ENCODE measurements around the gene IL20.

Gene IL20

GRCh38 chr1:206864939-206865671 is at the start of gene IL20:
TSS of gene IL20 (plus strand) at chr1:206865623. CDS start at chr1:206865853, 230 bp downstream.
- DNase-seq (ENCODE audit: low read depth, low spot score), result peak; percentile 66
- H3K27ac ChIP-seq, result peak within 1 kb of the TSS; percentile 34

GRCh38 chr1:206816390-206817287 is 48.8 kb upstream of the IL20 start:
- no peak for DNase-seq (ENCODE audit: low read depth, low spot score)
- H3K27ac ChIP-seq, result no peak overlapping the region

GRCh38 chr1:206821493-206821892 is 43.9 kb upstream of the IL20 start:
- no peak for DNase-seq (ENCODE audit: low read depth, low spot score)
- no peak overlapping the region for H3K27ac ChIP-seq

GRCh38 chr1:206823727-206824126 is 41.7 kb upstream of the IL20 start:
- no peak overlapping the region for H3K27ac ChIP-seq
- no peak for DNase-seq (ENCODE audit: low read depth, low spot score)

GRCh38 chr1:206824331-206824730 is 41.1 kb upstream of the IL20 start:
- no peak for DNase-seq (ENCODE audit: low read depth, low spot score)
- no peak overlapping the region for H3K27ac ChIP-seq

GRCh38 chr1:206826394-206826793 is 39.0 kb upstream of the IL20 start:
- no peak overlapping the region for H3K27ac ChIP-seq
- DNase-seq (ENCODE audit: low read depth, low spot score), result peak; percentile 36

- DNase-seq (ENCODE audit: low read depth, low spot score), result no peak
- H3K27ac ChIP-seq, result no peak overlapping the region
These were observed 37.4 kb upstream of the IL20 start for GRCh38 chr1:206828061-206828460.

- H3K27ac ChIP-seq, result no peak overlapping the region
- no peak for DNase-seq (ENCODE audit: low read depth, low spot score)
These were observed 36.7 kb upstream of the IL20 start for GRCh38 chr1:206828765-206829164.

- DNase-seq (ENCODE audit: low read depth, low spot score), result no peak
- no peak overlapping the region for H3K27ac ChIP-seq
These were observed 36.1 kb upstream of the IL20 start for GRCh38 chr1:206829282-206829681.

GRCh38 chr1:206829875-206830274 is 35.5 kb upstream of the IL20 start:
- no peak overlapping the region for H3K27ac ChIP-seq
- no peak for DNase-seq (ENCODE audit: low read depth, low spot score)

GRCh38 chr1:206831650-206832049 is 33.8 kb upstream of the IL20 start:
- H3K27ac ChIP-seq, result no peak overlapping the region

GRCh38 chr1:206832352-206832880 is 33.0 kb upstream of the IL20 start:
- H3K27ac ChIP-seq, result no peak overlapping the region
- no peak for DNase-seq (ENCODE audit: low read depth, low spot score)

More at GRCh38 chr1:206831650-206832049, 33.8 kb upstream of the IL20 start:
- no peak for DNase-seq (ENCODE audit: low read depth, low spot score)

GRCh38 chr1:206833106-206833680 is 32.2 kb upstream of the IL20 start:
- no peak for DNase-seq (ENCODE audit: low read depth, low spot score)
- H3K27ac ChIP-seq, result no peak overlapping the region

- no peak for DNase-seq (ENCODE audit: low read depth, low spot score)
- no peak overlapping the region for H3K27ac ChIP-seq
These were observed 31.6 kb upstream of the IL20 start for GRCh38 chr1:206833801-206834200.

- no peak overlapping the region for H3K27ac ChIP-seq
- no peak for DNase-seq (ENCODE audit: low read depth, low spot score)
These were observed 31.2 kb upstream of the IL20 start for GRCh38 chr1:206834217-206834616.

- H3K27ac ChIP-seq, result no peak overlapping the region
- DNase-seq (ENCODE audit: low read depth, low spot score), result no peak
These were observed 30.7 kb upstream of the IL20 start for GRCh38 chr1:206834711-206835110.

GRCh38 chr1:206835186-206835585 is 30.2 kb upstream of the IL20 start:
- DNase-seq (ENCODE audit: low read depth, low spot score), result no peak
- H3K27ac ChIP-seq, result no peak overlapping the region

- no peak for DNase-seq (ENCODE audit: low read depth, low spot score)
These were observed 29.3 kb upstream of the IL20 start for GRCh38 chr1:206836111-206836510.

GRCh38 chr1:206839006-206839560 is 26.3 kb upstream of the IL20 start:
- DNase-seq (ENCODE audit: low read depth, low spot score), result no peak
- no peak overlapping the region for H3K27ac ChIP-seq

More at GRCh38 chr1:206836111-206836510, 29.3 kb upstream of the IL20 start:
- no peak overlapping the region for H3K27ac ChIP-seq

GRCh38 chr1:206839857-206840256 is 25.6 kb upstream of the IL20 start:
- H3K27ac ChIP-seq, result no peak overlapping the region
- DNase-seq (ENCODE audit: low read depth, low spot score), result no peak

All from epithelial cell of prostate (primary cell).